Body of pancreas (tissue), 4 donors: ENCODE data around the gene TENT5C.

Experiments used
- CTCF ChIP-seq, 7 experiments: fragments of 450-650 bp in 4 of 7; fragments of 200-600 bp in 3 of 7; sonication (generic) in 3 of 7; IDR thresholded peaks; one replicate each; pipeline ENCODE4 v1.5.1; 2016 to 2019; ENCODE audit warnings: antibody characterized with exemption in 7 of 7
- POLR2A ChIP-seq, 3 donors: fragments of 450-650 bp; IDR thresholded peaks; one replicate each; pipeline ENCODE4 v1.6.1; 2016; ENCODE audit warnings: antibody characterized with exemption in 3 of 3, mild to moderate bottlenecking in 2 of 3

- TF ChIP-seq CTCF (IDR thresholded peaks at IDR 0.05): no peak
- TF ChIP-seq POLR2A (IDR thresholded peaks at IDR 0.05): no peak
Measured at GRCh38 chr1:117636637-117637425, 31.0 kb downstream of the TENT5C start.
